ENCODE data around the gene KIF5C. TPM values are rescaled to one million over a fixed set of nuclear protein-coding genes. Genes with fewer than 3 reads are reported as not detected.

Gene KIF5C
- total and polyA plus RNA-seq, 2 donors (not counting 1 experiment from before 2014, with no cell fraction given), result 1.9 to 6.1 TPM

GRCh38 chr2:148965623-148966437 is 90.8 kb downstream of the KIF5C start:
- Histone ChIP-seq H3K79me2 (ENCODE audit: control insufficient read depth, insufficient read depth, low read length) (no peaks in the 10 kb centered on the region), H3K4me1 (ENCODE audit: control insufficient read depth in 2 of 2, insufficient read depth in 2 of 2, low read length in 2 of 2) (peaks cover 2 to 7% of the 10 kb centered on the region in 2 donors), H3K9ac (ENCODE audit: low read length) (no peak overlapping the region), H3K27me3 (replicated peaks in 1 of 4; ENCODE audit: control extremely low read depth in 1 of 4, control insufficient read depth in 3 of 4, insufficient read depth in 4 of 4, low read length in 3 of 4) (peaks cover 0 to 3% (median 0%) of the 10 kb centered on the region in 4 experiments), H3K36me3 (replicated peaks in 1 of 2; ENCODE audit: control extremely low read depth in 1 of 2, control insufficient read depth in 1 of 2, extremely low read depth in 1 of 2, insufficient read depth in 2 of 2, low read length in 1 of 2) (no peaks in the 10 kb centered on the region), H4K20me1 (ENCODE audit: control insufficient read depth, insufficient read depth, low read length, poor library complexity, severe bottlenecking) (no peaks in the 10 kb centered on the region), H3K4me3 (ENCODE audit: control extremely low read depth in 1 of 5, extremely low read depth in 1 of 5, insufficient read depth in 1 of 5, low read depth in 2 of 5, low read length in 4 of 5) (no peak overlapping the region), H3K4me2 (replicated peaks; ENCODE audit: low read depth, low read length, poor library complexity, severe bottlenecking) (no peak overlapping the region), H2AFZ (ENCODE audit: insufficient read depth, low read depth, low read length, poor library complexity, severe bottlenecking) (no peak overlapping the region), H3K9me3 (ENCODE audit: control extremely low read depth in 1 of 3, control insufficient read depth in 2 of 3, insufficient read depth in 1 of 3, low read length in 2 of 3) (no peaks in the 10 kb centered on the region), H3K27ac (ENCODE audit: low read length in 2 of 2) (no peak overlapping the region)
- TF ChIP-seq EZH2 (IDR thresholded peaks at IDR 0.05; ENCODE audit: borderline replicate concordance, insufficient read depth, low read depth, low read length, poor library complexity, severe bottlenecking) (no peak), CTCF (IDR thresholded peaks at IDR 0.05) (no peak)
- no peak overlapping the region for H3K4me3 Mint-ChIP-seq
- 33% methylated on average over 7 of the region's 12 CpGs for WGBS (ENCODE audit: insufficient coverage)
- ChIA-PET POLR2A (no interaction called here), CTCF (no interaction called here)
- ATAC-seq (ENCODE audit: low read depth) (no peak), DNase-seq (no peak)
- H3K4me1 Mint-ChIP-seq, result peaks cover 11% of the 10 kb centered on the region
- intact Hi-C loops (cut with micrococcal nuclease), result no loop called here
- no peaks in the 10 kb centered on the region for H3K9me3 Mint-ChIP-seq (ENCODE audit: insufficient read depth)
- H3K27me3 Mint-ChIP-seq, result no peaks in the 10 kb centered on the region
- H3K27ac Mint-ChIP-seq, result no peak overlapping the region

- Histone ChIP-seq H3K4me3 (ENCODE audit: control extremely low read depth in 1 of 5, extremely low read depth in 1 of 5, insufficient read depth in 1 of 5, low read depth in 2 of 5, low read length in 4 of 5) (no peak overlapping the region), H3K27me3 (replicated peaks in 1 of 4; ENCODE audit: control extremely low read depth in 1 of 4, control insufficient read depth in 3 of 4, insufficient read depth in 4 of 4, low read length in 3 of 4) (peaks cover 0 to 3% (median 0%) of the 10 kb centered on the region in 4 experiments), H3K4me2 (replicated peaks; ENCODE audit: low read depth, low read length, poor library complexity, severe bottlenecking) (no peak overlapping the region), H2AFZ (ENCODE audit: insufficient read depth, low read depth, low read length, poor library complexity, severe bottlenecking) (no peak overlapping the region), H4K20me1 (ENCODE audit: control insufficient read depth, insufficient read depth, low read length, poor library complexity, severe bottlenecking) (no peaks in the 10 kb centered on the region), H3K9ac (ENCODE audit: low read length) (no peak overlapping the region), H3K4me1 (ENCODE audit: control insufficient read depth in 2 of 2, insufficient read depth in 2 of 2, low read length in 2 of 2) (peaks cover 2 to 7% of the 10 kb centered on the region in 2 donors), H3K36me3 (replicated peaks in 1 of 2; ENCODE audit: control extremely low read depth in 1 of 2, control insufficient read depth in 1 of 2, extremely low read depth in 1 of 2, insufficient read depth in 2 of 2, low read length in 1 of 2) (no peaks in the 10 kb centered on the region), H3K9me3 (ENCODE audit: control extremely low read depth in 1 of 3, control insufficient read depth in 2 of 3, insufficient read depth in 1 of 3, low read length in 2 of 3) (no peaks in the 10 kb centered on the region), H3K27ac (ENCODE audit: low read length in 2 of 2) (no peak overlapping the region), H3K79me2 (ENCODE audit: control insufficient read depth, insufficient read depth, low read length) (no peaks in the 10 kb centered on the region)
- intact Hi-C loops (cut with micrococcal nuclease), result no loop called here
- POLR2A ChIA-PET, result no interaction called here
- CTCF ChIA-PET, result no interaction called here
- H3K9me3 Mint-ChIP-seq (ENCODE audit: insufficient read depth), result no peaks in the 10 kb centered on the region
- no CpG with 5 or more reads among the region's 1 CpG for WGBS (ENCODE audit: insufficient coverage)
- ATAC-seq (ENCODE audit: low read depth) (no peak), DNase-seq (no peak)
- no peaks in the 10 kb centered on the region for H3K27me3 Mint-ChIP-seq
- no peak overlapping the region for H3K27ac Mint-ChIP-seq
- TF ChIP-seq EZH2 (IDR thresholded peaks at IDR 0.05; ENCODE audit: borderline replicate concordance, insufficient read depth, low read depth, low read length, poor library complexity, severe bottlenecking) (no peak), CTCF (IDR thresholded peaks at IDR 0.05) (no peak)
- H3K4me3 Mint-ChIP-seq, result no peak overlapping the region
- peaks cover 13% of the 10 kb centered on the region for H3K4me1 Mint-ChIP-seq
Measured at GRCh38 chr2:148966438-148966758, 91.4 kb downstream of the KIF5C start.

Data from B cell (primary cell).